H4 (cell line): ENCODE results near the gene MIA. TPM values are rescaled to one million over a fixed set of nuclear protein-coding genes. Genes with fewer than 3 reads are reported as not detected.
"Not testable (repeated sequence)": the region's sequence is repeated elsewhere in the genome, so short reads cannot be mapped to it uniquely, and the experiment has no call there.

Experiments used
- DNase-seq: peaks from one replicate; pipeline ENCODE4 v3.0.0-alpha.2; 2015; ENCODE audit warnings: low spot score
- total RNA-seq: library from RNA; depleted of rRNA; stranded (reverse); fragments of >200 nt; shearing (Covaris generic); gene quantifications from 2 replicates; pipeline ENCODE4 v1.2.3, GENCODE V29; 2014; rRNA removed

Gene MIA
- total RNA-seq, 1 experiment from 2014 or later: 1.1 TPM

DNA sequence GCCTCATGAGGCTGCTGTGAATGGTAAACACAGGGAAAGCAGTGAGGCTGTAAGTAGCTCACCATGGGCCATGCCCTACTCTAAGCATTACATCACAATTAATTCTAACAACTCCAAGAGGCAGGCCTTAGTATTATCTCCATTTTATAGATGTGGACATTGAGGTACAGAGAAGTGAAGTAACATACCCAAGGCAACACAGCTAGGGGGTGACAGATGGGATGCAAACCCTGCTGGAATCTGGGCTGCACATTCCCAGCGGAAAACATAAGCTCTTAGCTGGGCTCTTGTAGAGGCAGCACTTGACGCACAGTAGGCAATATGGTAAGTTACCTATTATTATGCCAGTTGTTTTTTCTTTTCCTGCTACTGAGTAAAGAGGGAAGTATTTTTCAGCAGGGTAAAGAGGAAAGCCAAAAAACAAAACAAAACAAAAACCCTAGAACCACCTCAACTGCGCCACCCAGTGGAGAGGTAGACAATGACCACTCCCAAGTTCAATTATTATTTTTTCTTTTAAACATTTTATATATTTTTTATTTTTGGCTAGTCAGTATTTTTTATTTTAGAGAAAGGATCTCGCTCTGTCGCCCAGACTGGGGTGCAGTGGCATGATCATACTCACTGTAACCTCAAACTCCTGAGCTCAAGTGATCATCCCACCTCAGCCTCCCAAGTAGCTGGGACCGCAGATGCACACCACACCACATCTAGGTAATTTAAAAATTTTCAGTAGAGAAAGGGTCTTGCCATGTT, 44.3 kb downstream of the MIA start:
- not testable (repeated sequence) for DNase-seq

DNA sequence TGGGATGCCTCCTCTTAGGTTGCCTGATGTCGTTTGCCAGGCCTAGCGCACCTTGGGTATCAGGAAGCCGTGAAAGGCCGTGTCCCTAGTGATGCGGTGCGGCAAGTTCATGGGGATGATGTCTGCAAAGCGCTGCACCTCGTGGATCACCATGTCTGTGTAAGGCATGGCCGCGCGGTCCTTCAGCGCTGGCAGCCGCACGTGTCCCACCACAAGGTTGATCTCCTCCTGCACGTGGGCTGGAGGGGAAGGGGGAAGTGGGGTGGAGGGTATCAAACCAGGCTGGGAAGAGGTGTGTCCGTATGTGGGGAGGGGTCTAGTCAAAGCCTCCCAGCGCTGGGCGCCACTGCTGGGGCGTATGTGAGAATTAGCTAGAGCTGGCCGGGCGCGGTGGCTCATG, 46.8 kb downstream of the MIA start:
- DNase-seq: no peak

- DNase-seq: not testable (repeated sequence)
These were observed 47.6 kb downstream of the MIA start for GRCh38 chr19:40822704-40823553.

DNA sequence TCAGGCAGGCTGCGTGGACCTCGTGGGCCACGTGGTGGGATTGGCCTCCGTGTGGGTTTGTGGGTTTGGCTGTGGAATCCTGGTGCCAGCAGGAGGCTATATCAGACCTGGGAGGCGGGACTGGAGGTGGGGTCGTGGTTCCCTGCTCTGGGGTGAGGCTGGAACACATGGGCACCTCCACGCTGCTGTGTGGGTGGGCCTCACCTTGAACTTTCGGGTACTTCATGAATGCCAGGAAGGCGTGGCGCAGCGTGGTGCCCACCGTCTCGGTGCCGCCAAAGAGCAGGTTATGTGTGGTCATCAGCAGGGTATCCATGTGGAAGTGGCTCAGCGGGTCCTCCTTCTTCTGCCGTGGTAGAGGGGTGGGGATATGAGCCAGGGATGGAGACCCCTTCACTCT, 49.6 kb downstream of the MIA start:
- DNase-seq: not testable (repeated sequence)

DNA sequence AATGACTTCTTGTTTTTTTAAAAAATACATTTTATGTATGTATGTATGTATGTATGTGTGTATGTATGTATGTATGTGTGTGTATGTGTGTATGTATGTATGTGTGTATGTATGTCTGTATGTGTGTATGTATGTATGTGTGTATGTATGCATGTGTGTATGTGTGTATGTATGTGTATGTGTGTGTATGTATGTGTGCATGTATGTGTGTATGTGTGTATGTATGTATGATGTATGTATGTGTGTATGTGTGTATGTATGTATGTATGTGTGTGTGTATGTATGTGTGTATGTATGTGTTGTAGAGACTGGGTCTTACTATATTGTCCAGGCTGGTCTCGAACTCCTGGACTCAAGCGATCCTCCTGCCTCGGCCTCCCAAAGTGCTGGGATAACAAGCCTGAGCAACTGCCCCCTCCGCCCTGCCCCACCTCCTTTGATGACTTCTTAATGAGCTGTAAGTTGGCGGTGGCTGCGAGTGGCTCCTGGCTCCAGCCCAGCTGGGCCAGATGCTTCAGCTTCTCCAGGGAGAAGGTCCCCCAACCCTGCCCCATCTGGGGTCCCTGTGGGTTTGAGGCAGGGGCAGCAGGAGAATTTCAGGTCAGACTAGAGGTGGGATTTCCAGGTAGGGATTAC, 50.3 kb downstream of the MIA start:
- DNase-seq: not testable (repeated sequence)

DNA sequence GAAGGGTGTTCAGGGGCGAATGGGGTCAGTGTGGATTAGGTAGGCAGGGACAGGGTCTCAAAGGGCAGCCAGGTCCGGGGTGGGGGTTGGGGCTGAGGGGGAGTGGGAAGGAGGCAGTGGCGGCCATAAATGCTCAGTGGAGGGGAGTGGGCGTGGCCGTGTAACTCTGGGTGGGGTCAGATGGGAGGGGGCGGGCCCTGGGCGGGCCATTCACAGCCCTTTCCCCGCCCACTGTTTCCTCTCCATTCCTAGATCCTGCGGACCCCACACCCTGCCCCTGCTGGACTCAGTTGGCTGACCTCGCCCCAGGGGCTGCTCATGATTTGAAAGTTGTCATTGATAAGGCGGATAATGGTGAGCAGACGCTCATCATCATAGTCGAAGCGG, 51.0 kb downstream of the MIA start:
- DNase-seq: not testable (repeated sequence)

DNA sequence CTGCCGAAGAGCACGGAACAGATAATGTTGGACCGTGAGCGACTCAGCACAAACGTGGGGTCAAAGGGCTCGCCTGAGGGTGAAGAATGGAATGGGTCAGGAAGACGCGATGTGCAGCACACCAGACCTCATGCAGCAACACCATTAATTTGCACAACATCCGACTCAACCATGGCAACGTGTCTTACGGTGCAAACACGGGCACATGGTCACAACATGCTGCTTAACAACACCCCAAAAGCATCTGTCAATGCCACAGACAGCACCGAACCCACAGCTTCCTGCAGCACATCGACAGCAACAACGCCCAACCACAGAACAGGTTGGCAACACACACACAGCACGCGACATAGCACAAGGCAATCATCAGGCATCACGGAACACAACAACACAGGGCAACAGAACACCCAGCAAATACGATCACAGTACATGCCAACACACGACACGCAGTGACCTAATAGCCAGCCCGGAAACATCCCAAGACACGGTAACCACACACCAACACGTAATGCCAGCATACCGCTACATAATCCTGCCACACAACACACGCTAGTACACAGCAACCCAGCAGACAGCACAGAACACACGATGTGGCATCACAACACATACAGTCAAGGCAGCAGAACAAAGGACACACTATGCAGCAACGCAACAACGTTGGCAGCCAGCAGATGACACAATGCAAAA, 51.5 kb downstream of the MIA start:
- DNase-seq: not testable (repeated sequence)

Other genes starting within 250 kb of the MIA start
- 26.6 and 30.9 TPM in 2 replicates for gene SHKBP1, start 198.6 kb upstream of the MIA start, total RNA-seq
- 4.7 and 5.6 TPM in 2 replicates for gene LTBP4, start 174.2 kb upstream of the MIA start, total RNA-seq
- gene NUMBL, start 84.9 kb upstream of the MIA start, total RNA-seq: 18.4 TPM in 2 replicates
- 11.9 and 19.1 TPM in 2 replicates for gene COQ8B, start 58.6 kb upstream of the MIA start, total RNA-seq
- 4.0 and 5.1 TPM in 2 replicates for gene ITPKC, start 58.4 kb upstream of the MIA start, total RNA-seq
- gene ACTMAP, start 25.0 kb upstream of the MIA start, total RNA-seq: 0.21 and 0.39 TPM in 2 replicates
- 42.3 and 71.7 TPM in 2 replicates for gene SNRPA, start 24.3 kb upstream of the MIA start, total RNA-seq
- 15.9 and 18.8 TPM in 2 replicates for gene RAB4B, start 2.7 kb downstream of the MIA start, total RNA-seq
- 25.7 and 30.5 TPM in 2 replicates for gene EGLN2, start 23.7 kb downstream of the MIA start, total RNA-seq
- not detected in 2 replicates for gene CYP2A6, start 74.9 kb downstream of the MIA start, total RNA-seq
- not detected in 2 replicates for gene CYP2A7, start 106.7 kb downstream of the MIA start, total RNA-seq
- gene CYP2B6, start 215.8 kb downstream of the MIA start, total RNA-seq: not detected in 2 replicates